WERI-Rb-1 (cell line): Measurements from ENCODE around the gene TMEM63A.
"Not testable (repeated sequence)": the region's sequence is repeated elsewhere in the genome, so short reads cannot be mapped to it uniquely, and the experiment has no call there.

ENCODE experiments used
- DNase-seq: peaks from one replicate; pipeline ENCODE4 v3.0.0-alpha.2; 2020
- H3K27ac ChIP-seq: fragments of 250-450 bp; sonication (Bioruptor Pico); 2 replicates; pipeline ENCODE4 v1.5.1; 2020; ENCODE audit warnings: mild to moderate bottlenecking, moderate library complexity
- H3K27me3 ChIP-seq: fragments of 250-450 bp; sonication (Bioruptor Pico); 2 replicates; pipeline ENCODE4 v1.5.1; 2021; ENCODE audit warnings: mild to moderate bottlenecking, low read depth, moderate library complexity; ENCODE audit not compliant: insufficient read depth, severe bottlenecking
- H3K36me3 ChIP-seq: fragments of 250-450 bp; sonication (Bioruptor Pico); 2 replicates; pipeline ENCODE4 v1.5.1; 2020; ENCODE audit warnings: mild to moderate bottlenecking, moderate library complexity
- H3K4me3 ChIP-seq: 2 replicates; pipeline ENCODE4 v1.5.1; 2011; ENCODE audit warnings: low read depth, mild to moderate bottlenecking, control low read depth, low read length
- H3K9me3 ChIP-seq: fragments of 250-450 bp; sonication (Bioruptor Pico); 2 replicates; pipeline ENCODE4 v1.5.1; 2021; ENCODE audit warnings: mild to moderate bottlenecking, moderate library complexity; ENCODE audit not compliant: severe bottlenecking
- TF ChIP-seq, protein P1 (sequence below): IDR thresholded peaks from 2 replicates; pipeline ENCODE4 v1.5.1; 2011; ENCODE audit warnings: low read depth, mild to moderate bottlenecking, control low read depth, inconsistent platforms, low read length

TMEM63A gene

DNA sequence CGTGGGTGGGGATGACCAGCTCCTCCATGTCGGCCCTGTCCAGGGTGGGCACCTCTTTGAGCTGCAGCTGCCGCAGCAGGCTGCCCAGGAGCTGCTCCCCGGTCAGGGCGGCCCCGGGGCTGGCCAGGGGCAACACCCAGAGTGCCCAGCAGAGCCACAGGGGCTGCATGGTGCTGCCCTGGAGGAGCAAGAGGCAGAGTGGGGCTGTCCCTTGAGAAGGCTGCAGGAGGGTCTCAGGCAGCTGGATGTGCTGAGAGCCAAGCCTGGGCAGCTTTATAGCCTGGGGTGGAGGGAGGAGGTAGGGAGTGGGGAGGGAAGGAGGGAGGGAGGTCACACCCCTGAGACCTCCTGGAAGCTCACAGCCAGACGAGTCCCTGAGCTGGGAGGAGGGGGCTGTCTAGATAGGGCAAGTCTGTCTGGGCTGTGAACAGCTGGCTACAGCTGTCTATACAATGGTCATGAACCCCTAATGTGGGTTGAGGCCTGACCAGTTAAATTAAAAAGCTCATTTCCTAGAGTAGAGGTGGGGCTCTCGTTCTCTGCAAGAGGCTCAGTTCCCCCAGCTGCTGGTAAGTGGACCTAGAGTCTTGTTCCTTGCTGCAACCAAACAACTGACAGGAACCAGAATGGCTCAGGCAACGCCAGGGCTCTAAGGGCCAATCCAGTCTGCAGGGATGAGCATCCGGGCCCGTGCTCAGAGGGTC is 6.9 kb upstream of the TMEM63A start, which contains the start of gene LEFTY1:
Gene LEFTY1, minus strand, starts transcription at position 249 of the 704 bp plus-strand sequence. Its CDS starts 80 bp downstream, at position 169.
- H3K4me3 ChIP-seq: no peak within 1 kb of the TSS
- H3K36me3 ChIP-seq: no peaks in the 10 kb centered on the region
- H3K9me3 ChIP-seq: no peaks in the 10 kb centered on the region
- H3K27ac ChIP-seq: no peak within 1 kb of the TSS
- TF ChIP-seq, protein P1, sequence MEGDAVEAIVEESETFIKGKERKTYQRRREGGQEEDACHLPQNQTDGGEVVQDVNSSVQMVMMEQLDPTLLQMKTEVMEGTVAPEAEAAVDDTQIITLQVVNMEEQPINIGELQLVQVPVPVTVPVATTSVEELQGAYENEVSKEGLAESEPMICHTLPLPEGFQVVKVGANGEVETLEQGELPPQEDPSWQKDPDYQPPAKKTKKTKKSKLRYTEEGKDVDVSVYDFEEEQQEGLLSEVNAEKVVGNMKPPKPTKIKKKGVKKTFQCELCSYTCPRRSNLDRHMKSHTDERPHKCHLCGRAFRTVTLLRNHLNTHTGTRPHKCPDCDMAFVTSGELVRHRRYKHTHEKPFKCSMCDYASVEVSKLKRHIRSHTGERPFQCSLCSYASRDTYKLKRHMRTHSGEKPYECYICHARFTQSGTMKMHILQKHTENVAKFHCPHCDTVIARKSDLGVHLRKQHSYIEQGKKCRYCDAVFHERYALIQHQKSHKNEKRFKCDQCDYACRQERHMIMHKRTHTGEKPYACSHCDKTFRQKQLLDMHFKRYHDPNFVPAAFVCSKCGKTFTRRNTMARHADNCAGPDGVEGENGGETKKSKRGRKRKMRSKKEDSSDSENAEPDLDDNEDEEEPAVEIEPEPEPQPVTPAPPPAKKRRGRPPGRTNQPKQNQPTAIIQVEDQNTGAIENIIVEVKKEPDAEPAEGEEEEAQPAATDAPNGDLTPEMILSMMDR: no peak
- no peak for DNase-seq
- no peaks in the 10 kb centered on the region for H3K27me3 ChIP-seq

DNA sequence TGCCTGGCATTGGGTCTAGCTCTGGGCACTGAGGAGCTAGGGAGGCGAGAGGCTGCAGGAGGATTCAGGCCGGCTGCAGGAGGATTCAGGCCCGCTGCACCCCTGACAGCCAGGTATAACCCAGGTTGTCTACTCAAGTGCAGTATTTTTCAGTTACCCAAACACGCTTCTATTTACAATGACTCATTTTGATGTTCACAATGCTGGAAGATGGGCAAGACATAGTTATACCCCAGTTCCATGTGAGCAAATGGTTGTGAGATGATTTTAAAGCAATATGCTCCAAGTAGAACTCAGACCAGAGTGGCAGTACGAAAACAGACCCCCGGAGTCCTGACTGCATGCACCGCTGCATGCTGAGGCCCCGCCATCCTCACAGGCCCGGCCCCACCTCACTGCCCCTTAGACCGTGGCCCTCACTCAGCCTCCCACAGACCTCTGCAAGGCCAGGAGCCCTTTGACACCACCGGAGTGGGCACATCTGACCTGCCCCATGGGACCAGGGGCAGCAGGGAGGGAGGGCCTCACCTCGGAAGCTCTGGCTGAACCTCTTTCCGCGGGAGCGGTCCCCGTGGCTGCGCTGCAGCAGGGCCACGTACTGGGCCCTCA is 6.2 kb upstream of the TMEM63A start:
- Histone ChIP-seq H3K36me3 (no peaks in the 10 kb centered on the region), H3K4me3 (no peak overlapping the region), H3K27ac (no peak overlapping the region)

DNA sequence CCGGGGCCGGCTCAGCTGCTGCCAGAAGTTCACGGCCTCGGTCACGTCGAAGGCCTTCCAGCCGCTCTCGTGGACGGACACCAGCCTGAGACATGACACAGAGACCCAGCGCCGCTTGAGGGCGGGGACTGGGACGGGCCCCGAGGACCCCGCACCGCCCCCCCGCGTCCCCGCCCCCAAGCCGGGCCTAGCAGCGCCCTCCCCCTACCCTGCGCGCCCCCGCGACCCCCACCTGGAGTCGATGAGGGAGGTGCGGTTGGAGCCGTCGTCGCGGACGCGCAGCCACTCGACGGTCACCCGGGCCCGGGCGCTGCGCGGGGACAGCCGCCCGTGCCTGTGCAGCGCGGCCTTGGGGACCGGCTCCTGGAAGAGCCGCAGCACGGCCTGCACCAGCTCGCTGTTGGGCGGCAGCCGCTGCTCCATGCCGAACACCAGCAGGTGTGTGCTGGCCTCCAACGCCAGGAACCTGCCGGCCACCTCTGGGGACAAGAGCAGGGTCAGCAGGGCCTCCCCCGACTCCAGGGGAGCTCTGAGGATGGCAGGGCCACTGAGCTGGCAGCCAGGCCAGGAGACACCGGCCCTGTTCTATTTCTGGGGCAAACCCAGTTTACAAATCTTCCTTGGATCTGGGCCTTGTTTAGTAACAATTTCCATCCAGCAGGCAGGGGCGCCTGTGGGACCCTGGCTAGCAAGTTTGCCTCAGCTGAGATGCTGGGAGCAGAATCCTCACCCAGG is 5.5 kb upstream of the TMEM63A start:
- not testable (repeated sequence) for H3K4me3 ChIP-seq, H3K27me3 ChIP-seq, H3K27ac ChIP-seq, H3K9me3 ChIP-seq, DNase-seq, H3K36me3 ChIP-seq

More for the DNA sequence above, 6.2 kb upstream of the TMEM63A start:
- no peaks in the 10 kb centered on the region for H3K27me3 ChIP-seq
- TF ChIP-seq, protein P1: no peak
- DNase-seq: no peak
- H3K9me3 ChIP-seq: no peaks in the 10 kb centered on the region

DNA sequence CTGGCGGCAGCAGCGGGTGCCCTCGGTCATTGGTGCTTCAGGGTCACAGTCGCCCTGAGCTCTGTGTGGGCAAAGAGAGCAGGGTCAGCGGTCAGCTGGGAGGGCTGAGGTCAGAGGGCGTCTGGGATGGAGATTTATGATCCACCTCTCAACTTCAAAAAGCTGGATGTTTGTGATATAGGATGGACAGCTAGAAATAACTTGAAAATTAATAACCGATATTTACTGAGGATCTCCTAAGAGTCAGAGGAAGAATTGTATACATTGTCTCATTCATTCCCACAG is 4.8 kb upstream of the TMEM63A start:
- H3K27ac ChIP-seq: no peak overlapping the region
- H3K4me3 ChIP-seq: no peak overlapping the region
- no peak for DNase-seq
- TF ChIP-seq, protein P1: no peak
- H3K27me3 ChIP-seq: no peaks in the 10 kb centered on the region
- H3K9me3 ChIP-seq: no peaks in the 10 kb centered on the region
- H3K36me3 ChIP-seq: no peaks in the 10 kb centered on the region

DNA sequence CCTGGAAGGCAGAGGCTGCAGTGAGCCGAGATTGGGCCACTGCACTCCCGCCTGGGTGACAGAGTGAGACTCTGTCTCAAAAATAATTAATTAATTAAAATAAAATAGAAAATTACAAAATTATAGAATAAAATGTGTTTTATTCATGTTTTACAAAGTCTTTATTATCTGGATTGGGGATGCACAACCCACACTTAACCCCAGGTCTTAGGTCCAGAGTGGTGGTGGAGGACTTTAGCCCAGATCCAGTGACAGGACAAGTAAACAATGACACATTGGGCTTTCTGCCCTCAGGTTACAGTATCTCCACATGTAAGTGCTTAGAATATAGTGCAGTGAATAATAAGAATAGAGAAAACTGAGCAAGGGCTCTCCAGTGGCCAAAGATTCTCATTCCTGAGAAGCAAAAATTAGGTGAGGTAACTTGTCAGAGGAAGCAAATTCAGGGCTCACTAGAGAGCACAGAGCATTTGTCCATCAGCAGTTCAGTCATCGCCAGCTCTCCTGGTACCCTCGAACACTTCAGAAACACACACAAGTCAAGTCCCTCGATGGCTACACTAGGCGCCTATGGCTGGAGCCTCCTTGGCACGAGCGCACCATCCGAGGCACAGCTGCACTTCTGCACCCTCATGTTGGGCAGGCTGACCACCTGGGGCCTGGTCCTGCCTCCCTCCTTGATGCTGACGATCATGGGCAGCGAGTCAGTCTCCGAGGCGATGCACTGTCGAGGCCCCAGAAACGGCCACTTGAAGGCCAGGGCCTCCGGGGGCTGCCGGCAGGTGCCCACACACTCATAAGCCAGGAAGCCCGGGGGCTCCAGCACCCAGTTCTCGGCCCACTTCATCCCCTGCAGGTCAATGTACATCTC is 4.2 kb upstream of the TMEM63A start:
- DNase-seq: no peak
- TF ChIP-seq, protein P1: no peak
- Histone ChIP-seq H3K36me3 (no peaks in the 10 kb centered on the region), H3K27ac (no peak overlapping the region), H3K4me3 (no peak overlapping the region), H3K27me3 (no peaks in the 10 kb centered on the region), H3K9me3 (no peaks in the 10 kb centered on the region)
